Measurements from ENCODE around the gene PDCD11.
A peak's percentile ranks its signal among the peaks of the same experiment; 100 is the strongest.

PDCD11 gene

DNA sequence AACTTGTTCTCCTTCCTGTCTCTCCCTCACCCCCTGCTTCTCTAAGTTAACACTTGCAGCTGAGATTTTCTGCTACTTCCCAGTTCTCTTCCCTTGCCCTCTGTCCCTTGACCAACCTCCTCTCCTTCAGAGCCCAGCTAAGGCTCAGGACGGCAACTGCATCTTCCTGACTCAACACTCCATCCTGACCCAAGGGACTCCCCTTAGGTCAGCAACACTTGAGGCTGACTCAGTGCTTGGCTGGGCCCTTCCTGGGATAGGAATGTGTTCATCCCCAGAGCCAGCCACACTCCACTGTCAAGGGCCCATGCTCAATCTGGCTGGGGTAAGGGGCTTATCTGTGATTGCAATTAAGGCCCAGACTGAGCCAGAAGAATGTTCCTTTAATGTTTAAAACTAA, 52.3 kb downstream of the PDCD11 start:
- Histone ChIP-seq H3K36me3 (ENCODE audit: control insufficient read depth, insufficient read depth, low read length) (peaks cover 49% of the 10 kb centered on the region), H3K4me3 (ENCODE audit: insufficient read depth, low read depth, low read length, poor library complexity, severe bottlenecking) (peak overlapping the region; percentile 9), H3K27ac (ENCODE audit: insufficient read depth, low read length, poor library complexity, severe bottlenecking) (peak overlapping the region; percentile 31), H3K9me3 (ENCODE audit: control insufficient read depth, low read length) (no peaks in the 10 kb centered on the region), H3K27me3 (replicated peaks; ENCODE audit: control insufficient read depth, insufficient read depth, low read length, poor library complexity, severe bottlenecking) (no peaks in the 10 kb centered on the region), H3K4me1 (ENCODE audit: control insufficient read depth, insufficient read depth, low read length, poor library complexity, severe bottlenecking) (peaks cover 36% of the 10 kb centered on the region)
- DNase-seq = no peak

GRCh38 chr10:103449208-103450144, 53.0 kb downstream of the PDCD11 start:
- H3K4me3 ChIP-seq (ENCODE audit: insufficient read depth, low read depth, low read length, poor library complexity, severe bottlenecking) = peak overlapping the region; percentile 9
- H3K36me3 ChIP-seq (ENCODE audit: control insufficient read depth, insufficient read depth, low read length) = peaks cover 42% of the 10 kb centered on the region
- H3K27me3 ChIP-seq (replicated peaks; ENCODE audit: control insufficient read depth, insufficient read depth, low read length, poor library complexity, severe bottlenecking) = no peaks in the 10 kb centered on the region
- H3K9me3 ChIP-seq (ENCODE audit: control insufficient read depth, low read length) = no peaks in the 10 kb centered on the region
- peak overlapping the region; percentile 61 for H3K27ac ChIP-seq (ENCODE audit: insufficient read depth, low read length, poor library complexity, severe bottlenecking)
- DNase-seq = no peak
- H3K4me1 ChIP-seq (ENCODE audit: control insufficient read depth, insufficient read depth, low read length, poor library complexity, severe bottlenecking) = peaks cover 37% of the 10 kb centered on the region

DNA sequence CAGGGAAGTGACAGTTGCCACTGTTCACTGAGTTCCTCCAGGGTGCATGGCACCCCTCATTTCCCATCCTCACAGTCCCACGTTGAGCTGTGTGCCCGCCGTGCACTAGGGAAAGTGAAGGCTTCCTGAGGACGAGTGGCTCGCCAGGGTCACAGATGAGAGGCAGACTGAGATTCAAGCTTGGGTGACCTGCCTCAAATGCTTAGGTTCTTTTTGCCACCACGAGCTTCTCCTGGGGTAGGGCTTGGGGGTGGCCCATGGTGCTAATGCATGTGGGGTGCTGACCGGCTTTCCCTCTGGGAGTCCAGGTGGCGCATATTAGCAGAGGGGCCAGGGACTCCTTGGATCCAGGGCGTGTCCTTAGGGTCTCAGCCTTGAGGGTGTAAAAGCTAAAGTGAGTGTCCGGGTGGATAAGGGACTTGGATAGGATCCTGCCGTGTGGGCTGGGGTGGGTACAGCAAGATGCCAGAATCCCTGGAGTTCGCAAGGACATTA, 53.8 kb downstream of the PDCD11 start:
- peak overlapping the region; percentile 61 for H3K27ac ChIP-seq (ENCODE audit: insufficient read depth, low read length, poor library complexity, severe bottlenecking)
- no peaks in the 10 kb centered on the region for H3K9me3 ChIP-seq (ENCODE audit: control insufficient read depth, low read length)
- peaks cover 35% of the 10 kb centered on the region for H3K4me1 ChIP-seq (ENCODE audit: control insufficient read depth, insufficient read depth, low read length, poor library complexity, severe bottlenecking)
- peak overlapping the region; percentile 4 for H3K4me3 ChIP-seq (ENCODE audit: insufficient read depth, low read depth, low read length, poor library complexity, severe bottlenecking)
- no peaks in the 10 kb centered on the region for H3K27me3 ChIP-seq (replicated peaks; ENCODE audit: control insufficient read depth, insufficient read depth, low read length, poor library complexity, severe bottlenecking)
- DNase-seq = no peak
- peaks cover 34% of the 10 kb centered on the region for H3K36me3 ChIP-seq (ENCODE audit: control insufficient read depth, insufficient read depth, low read length)

DNA sequence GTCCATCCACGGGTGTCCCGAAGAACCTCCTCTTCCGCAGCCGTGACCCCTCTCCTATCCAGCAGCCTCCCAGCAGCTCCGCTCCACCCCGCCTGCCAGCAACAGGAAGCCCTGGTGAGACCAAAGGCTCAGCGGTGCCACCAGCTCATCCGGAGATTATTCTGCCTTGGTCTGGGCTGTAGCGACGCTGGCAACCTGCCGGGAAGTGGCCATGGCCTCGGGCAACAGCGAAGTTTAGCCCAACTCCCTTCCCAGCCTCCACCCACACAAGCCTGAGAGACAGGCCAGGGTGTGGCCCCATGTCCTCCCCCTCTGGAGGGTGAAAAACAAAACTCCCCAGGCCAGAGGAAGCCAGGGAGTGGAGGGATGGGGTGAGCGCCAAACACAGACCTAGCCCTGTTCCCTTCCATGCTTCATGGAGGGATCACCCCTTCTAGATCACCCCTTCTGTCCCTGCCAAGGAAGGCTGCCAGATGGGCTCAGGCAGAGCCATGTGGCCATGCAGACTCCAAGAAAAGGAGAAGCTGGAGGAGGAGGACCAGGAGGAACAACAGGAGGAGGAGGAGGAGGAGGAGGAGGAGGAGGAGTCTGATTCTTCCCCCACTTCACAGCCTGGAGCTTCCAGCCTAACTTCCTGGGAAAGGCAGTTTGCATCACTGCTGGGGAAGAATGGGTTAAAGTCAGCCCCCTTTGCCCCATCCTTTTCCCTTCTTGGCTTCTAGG, 54.8 kb downstream of the PDCD11 start:
- Histone ChIP-seq H3K27me3 (replicated peaks; ENCODE audit: control insufficient read depth, insufficient read depth, low read length, poor library complexity, severe bottlenecking) (no peaks in the 10 kb centered on the region), H3K27ac (ENCODE audit: insufficient read depth, low read length, poor library complexity, severe bottlenecking) (peak overlapping the region; percentile 61), H3K9me3 (ENCODE audit: control insufficient read depth, low read length) (no peaks in the 10 kb centered on the region), H3K36me3 (ENCODE audit: control insufficient read depth, insufficient read depth, low read length) (peaks cover 25% of the 10 kb centered on the region), H3K4me1 (ENCODE audit: control insufficient read depth, insufficient read depth, low read length, poor library complexity, severe bottlenecking) (peaks cover 35% of the 10 kb centered on the region), H3K4me3 (ENCODE audit: insufficient read depth, low read depth, low read length, poor library complexity, severe bottlenecking) (peak overlapping the region; percentile 94)
- peak; percentile 25 to 32 (median 29) for DNase-seq

GRCh38 chr10:103451831-103452505, 55.5 kb downstream of the PDCD11 start, which contains the start of gene CALHM2:
Gene CALHM2, minus strand, starts transcription at chr10:103452370. Its CDS starts 2,429 bp downstream, at chr10:103449941.
- H3K27me3 ChIP-seq (replicated peaks; ENCODE audit: control insufficient read depth, insufficient read depth, low read length, poor library complexity, severe bottlenecking) = no peaks in the 10 kb centered on the region
- H3K4me3 ChIP-seq (ENCODE audit: insufficient read depth, low read depth, low read length, poor library complexity, severe bottlenecking) = peak within 1 kb of the TSS; percentile 94
- H3K27ac ChIP-seq (ENCODE audit: insufficient read depth, low read length, poor library complexity, severe bottlenecking) = peak within 1 kb of the TSS; percentile 61
- DNase-seq = peak in 2 of 3 donors; percentile 17 to 19
- H3K36me3 ChIP-seq (ENCODE audit: control insufficient read depth, insufficient read depth, low read length) = peaks cover 18% of the 10 kb centered on the region
- H3K4me1 ChIP-seq (ENCODE audit: control insufficient read depth, insufficient read depth, low read length, poor library complexity, severe bottlenecking) = peaks cover 30% of the 10 kb centered on the region
- no peaks in the 10 kb centered on the region for H3K9me3 ChIP-seq (ENCODE audit: control insufficient read depth, low read length)

DNA sequence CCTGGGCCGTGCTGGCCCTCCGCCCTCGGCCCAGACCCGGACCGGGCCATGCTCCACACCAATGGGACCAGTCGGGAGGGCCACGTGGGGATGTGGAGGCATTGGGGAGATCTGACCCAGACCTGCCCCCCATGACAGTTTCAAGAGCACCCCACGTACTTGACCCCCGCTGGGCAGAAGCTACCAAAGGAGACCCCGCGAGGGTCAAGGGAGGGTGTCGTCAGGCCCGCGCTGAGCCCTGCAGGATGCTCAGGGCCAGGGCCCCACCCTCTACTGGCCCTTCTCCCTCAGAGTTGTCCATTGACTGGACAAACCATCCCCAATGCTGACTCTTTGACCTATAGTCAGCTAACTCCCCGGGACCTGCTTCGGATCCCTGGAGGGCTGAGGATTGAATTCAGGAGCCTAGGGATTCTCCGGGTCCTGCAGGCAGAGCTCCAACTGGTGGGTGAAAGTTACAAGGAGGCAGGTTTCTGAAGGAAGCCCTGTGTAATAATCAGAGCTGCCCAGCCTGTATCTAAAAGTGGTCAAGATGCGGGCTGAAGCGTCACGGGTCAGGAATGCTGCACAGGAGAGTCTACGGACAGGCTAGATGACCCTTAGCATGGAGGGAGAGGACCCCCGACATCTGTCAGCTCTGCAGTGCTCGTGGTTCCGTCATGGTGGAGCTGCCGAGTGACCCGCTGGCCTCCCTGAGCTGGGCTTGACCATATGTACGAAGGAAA, 56.2 kb downstream of the PDCD11 start:
- peaks cover 30% of the 10 kb centered on the region for H3K4me1 ChIP-seq (ENCODE audit: control insufficient read depth, insufficient read depth, low read length, poor library complexity, severe bottlenecking)
- no peak for DNase-seq
- no peaks in the 10 kb centered on the region for H3K9me3 ChIP-seq (ENCODE audit: control insufficient read depth, low read length)
- H3K4me3 ChIP-seq (ENCODE audit: insufficient read depth, low read depth, low read length, poor library complexity, severe bottlenecking) = peak overlapping the region; percentile 94
- H3K36me3 ChIP-seq (ENCODE audit: control insufficient read depth, insufficient read depth, low read length) = peaks cover 11% of the 10 kb centered on the region
- H3K27ac ChIP-seq (ENCODE audit: insufficient read depth, low read length, poor library complexity, severe bottlenecking) = peak overlapping the region; percentile 61
- H3K27me3 ChIP-seq (replicated peaks; ENCODE audit: control insufficient read depth, insufficient read depth, low read length, poor library complexity, severe bottlenecking) = no peaks in the 10 kb centered on the region

GRCh38 chr10:103454026-103454425, 57.6 kb downstream of the PDCD11 start:
- Histone ChIP-seq H3K27ac (ENCODE audit: insufficient read depth, low read length, poor library complexity, severe bottlenecking) (no peak overlapping the region), H3K4me1 (ENCODE audit: control insufficient read depth, insufficient read depth, low read length, poor library complexity, severe bottlenecking) (peaks cover 26% of the 10 kb centered on the region), H3K9me3 (ENCODE audit: control insufficient read depth, low read length) (no peaks in the 10 kb centered on the region), H3K27me3 (replicated peaks; ENCODE audit: control insufficient read depth, insufficient read depth, low read length, poor library complexity, severe bottlenecking) (no peaks in the 10 kb centered on the region), H3K4me3 (ENCODE audit: insufficient read depth, low read depth, low read length, poor library complexity, severe bottlenecking) (no peak overlapping the region), H3K36me3 (ENCODE audit: control insufficient read depth, insufficient read depth, low read length) (peaks cover 7% of the 10 kb centered on the region)
- no peak for DNase-seq

DNA sequence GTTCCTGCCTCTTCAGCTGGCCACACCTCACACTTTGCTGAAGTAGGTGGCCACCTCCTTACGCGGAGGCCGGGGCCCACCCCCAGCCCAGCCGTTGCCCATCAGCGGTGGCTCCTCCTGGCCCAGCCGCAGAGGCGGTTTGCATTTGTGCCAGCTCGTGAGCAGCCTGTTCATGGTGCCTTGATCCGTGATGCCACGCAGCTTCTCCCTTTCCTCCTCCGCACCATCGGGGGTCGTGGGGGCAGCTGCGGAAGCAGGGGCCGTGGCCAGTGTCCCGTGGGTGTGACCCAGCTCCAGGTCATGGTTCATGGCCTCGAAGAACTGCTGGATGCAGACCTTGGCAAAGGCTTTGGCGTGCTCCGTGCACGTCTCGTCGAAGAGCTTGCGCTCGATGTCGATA, 58.8 kb downstream of the PDCD11 start:
- Histone ChIP-seq H3K27ac (ENCODE audit: insufficient read depth, low read length, poor library complexity, severe bottlenecking) (no peak overlapping the region), H3K4me1 (ENCODE audit: control insufficient read depth, insufficient read depth, low read length, poor library complexity, severe bottlenecking) (peaks cover 15% of the 10 kb centered on the region), H3K27me3 (replicated peaks; ENCODE audit: control insufficient read depth, insufficient read depth, low read length, poor library complexity, severe bottlenecking) (no peaks in the 10 kb centered on the region), H3K36me3 (ENCODE audit: control insufficient read depth, insufficient read depth, low read length) (no peaks in the 10 kb centered on the region), H3K9me3 (ENCODE audit: control insufficient read depth, low read length) (no peaks in the 10 kb centered on the region), H3K4me3 (ENCODE audit: insufficient read depth, low read depth, low read length, poor library complexity, severe bottlenecking) (no peak overlapping the region)
- DNase-seq = no peak

DNA sequence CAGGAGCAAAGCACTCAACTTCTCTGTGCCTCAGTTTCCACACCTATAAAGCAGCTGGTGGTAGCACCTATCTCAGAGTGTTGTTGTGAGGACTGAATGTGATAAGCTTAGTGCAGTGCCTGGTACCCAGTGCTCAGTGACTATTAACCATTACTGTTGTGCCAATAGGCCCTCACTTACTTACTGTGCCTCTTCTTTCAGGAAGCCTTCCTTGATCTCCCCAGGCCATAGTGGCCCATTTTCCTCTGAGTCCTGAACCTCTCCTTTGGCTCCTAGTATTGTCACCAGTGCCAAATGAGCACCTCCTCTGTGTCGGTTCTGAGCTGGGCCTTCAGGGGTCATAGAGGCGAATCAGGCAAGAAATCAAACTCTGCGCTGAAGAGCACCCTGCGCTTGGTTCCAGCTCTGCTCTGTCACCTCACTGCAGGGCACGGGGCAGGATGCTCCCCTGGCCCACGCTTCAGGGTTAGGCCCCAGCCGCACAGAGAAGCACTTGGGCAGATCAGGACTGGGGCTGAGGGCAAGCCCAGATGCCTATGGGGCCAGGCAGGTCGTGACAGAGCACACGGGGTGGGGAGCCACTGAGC, 59.7 kb downstream of the PDCD11 start:
- DNase-seq = no peak
- H3K9me3 ChIP-seq (ENCODE audit: control insufficient read depth, low read length) = no peaks in the 10 kb centered on the region
- no peak overlapping the region for H3K27ac ChIP-seq (ENCODE audit: insufficient read depth, low read length, poor library complexity, severe bottlenecking)
- peaks cover 9% of the 10 kb centered on the region for H3K4me1 ChIP-seq (ENCODE audit: control insufficient read depth, insufficient read depth, low read length, poor library complexity, severe bottlenecking)
- H3K36me3 ChIP-seq (ENCODE audit: control insufficient read depth, insufficient read depth, low read length) = no peaks in the 10 kb centered on the region
- no peak overlapping the region for H3K4me3 ChIP-seq (ENCODE audit: insufficient read depth, low read depth, low read length, poor library complexity, severe bottlenecking)
- H3K27me3 ChIP-seq (replicated peaks; ENCODE audit: control insufficient read depth, insufficient read depth, low read length, poor library complexity, severe bottlenecking) = no peaks in the 10 kb centered on the region
